GM23338 (cell line): ENCODE data around the gene SF3B1. TPM values are rescaled to one million over a fixed set of nuclear protein-coding genes. Genes with fewer than 3 reads are reported as not detected.

ENCODE experiments used
- ATAC-seq: fragments of 200-7000 bp; cut with Tn5 transposase; 3 replicates; pipeline ENCODE4 v1.9.1; 2020
- DNase-seq: peaks from one replicate; pipeline ENCODE4 v3.0.0-alpha.2; 2015; ENCODE audit warnings: low spot score
- H2AFZ ChIP-seq: fragments of 200-600 bp; sonication (generic); 2 replicates; pipeline ENCODE4 v1.8.0; 2016; ENCODE audit warnings: antibody characterized with exemption, mild to moderate bottlenecking, moderate library complexity
- H3F3A ChIP-seq: fragments of 200-600 bp; sonication (generic); replicated peaks from 2 replicates; pipeline ENCODE4 v1.8.0; 2017; ENCODE audit warnings: antibody characterized with exemption, mixed run types, low read depth
- H3K27ac ChIP-seq: fragments of 200-600 bp; sonication (generic); 2 replicates; pipeline ENCODE4 v1.6.1; 2016; ENCODE audit warnings: low read depth
- H3K27me3 ChIP-seq: fragments of 200-600 bp; sonication (generic); 2 replicates; pipeline ENCODE4 v1.8.0; 2016; ENCODE audit warnings: mild to moderate bottlenecking, mixed run types, moderate library complexity; ENCODE audit not compliant: insufficient read depth
- H3K36me3 ChIP-seq: fragments of 200-600 bp; sonication (generic); 2 replicates; pipeline ENCODE4 v1.8.0; 2016; ENCODE audit warnings: mild to moderate bottlenecking; ENCODE audit not compliant: insufficient read depth
- H3K4me1 ChIP-seq: fragments of 200-600 bp; sonication (generic); 2 replicates; pipeline ENCODE4 v1.8.0; 2016; ENCODE audit warnings: mild to moderate bottlenecking, moderate library complexity; ENCODE audit not compliant: insufficient read depth
- H3K4me2 ChIP-seq: fragments of 200-600 bp; sonication (generic); 2 replicates; pipeline ENCODE4 v1.7.1; 2017; ENCODE audit warnings: mixed run types
- H3K4me3 ChIP-seq: fragments of 200-600 bp; sonication (generic); 2 replicates; pipeline ENCODE4 v1.6.1; 2016; ENCODE audit warnings: mixed run types
- H3K79me2 ChIP-seq: fragments of 200-600 bp; sonication (generic); replicated peaks from 2 replicates; pipeline ENCODE4 v1.8.0; 2017; ENCODE audit warnings: mild to moderate bottlenecking; ENCODE audit not compliant: insufficient read depth
- H3K9me2 ChIP-seq: fragments of 200-600 bp; sonication (generic); 2 replicates; pipeline ENCODE4 v1.8.0; 2017; ENCODE audit not compliant: insufficient read depth
- H4K20me1 ChIP-seq: fragments of 200-600 bp; sonication (generic); replicated peaks from 2 replicates; pipeline ENCODE4 v1.8.0; 2017; ENCODE audit warnings: mild to moderate bottlenecking; ENCODE audit not compliant: insufficient read depth
- H3K27ac Mint-ChIP-seq: 2 replicates; pipeline ENCODE4 v1.8.0; 2020; ENCODE audit warnings: inconsistent platforms, mild to moderate bottlenecking, moderate library complexity, mixed read lengths
- H3K27me3 Mint-ChIP-seq: 3 replicates; pipeline ENCODE4 v1.8.0; 2022; ENCODE audit warnings: low read depth, mild to moderate bottlenecking, moderate library complexity, mixed read lengths, inconsistent platforms; ENCODE audit not compliant: insufficient read depth, poor library complexity
- H3K36me3 Mint-ChIP-seq: 3 replicates; pipeline ENCODE4 v1.8.0; 2021; ENCODE audit warnings: low read depth, mild to moderate bottlenecking, inconsistent platforms, moderate library complexity, mixed read lengths
- H3K4me1 Mint-ChIP-seq: 3 replicates; pipeline ENCODE4 v1.8.0; 2020; ENCODE audit warnings: mild to moderate bottlenecking, inconsistent platforms, mixed read lengths
- H3K4me3 Mint-ChIP-seq: 3 replicates; pipeline ENCODE4 v1.8.0; 2021; ENCODE audit warnings: moderate library complexity, mild to moderate bottlenecking, inconsistent platforms, mixed read lengths
- H3K9me3 Mint-ChIP-seq: 3 replicates; pipeline ENCODE4 v1.8.0; 2020; ENCODE audit warnings: moderate library complexity, mild to moderate bottlenecking, inconsistent platforms, mixed read lengths
- CREB1 ChIP-seq: fragments of 250-450 bp; sonication (Bioruptor Pico); IDR thresholded peaks from 2 replicates; pipeline ENCODE4 v1.5.0; 2020; ENCODE audit warnings: low read depth, mild to moderate bottlenecking, moderate library complexity
- CTCF ChIP-seq, 2 experiments: fragments of 200-600 bp in 1 of 2; sonication (generic) in 1 of 2; conservative IDR thresholded peaks; 2 replicates each; pipeline versions ENCODE4 v1.5.1 to v1.6.1; 2016 to 2017; ENCODE audit warnings: antibody characterized with exemption in 2 of 2, low read depth in 2 of 2, mild to moderate bottlenecking in 2 of 2, moderate library complexity in 1 of 2
- ETS1 ChIP-seq: IDR thresholded peaks from 2 replicates; pipeline ENCODE4 v1.6.1; 2016; ENCODE audit warnings: antibody characterized with exemption
- EZH2 ChIP-seq: fragments of 200-600 bp; sonication (generic); IDR thresholded peaks from one replicate; pipeline ENCODE4 v1.8.0; 2017; ENCODE audit warnings: antibody characterized with exemption, mild to moderate bottlenecking, low read depth; ENCODE audit not compliant: unreplicated experiment
- EZH2phosphoT487 ChIP-seq: fragments of 200-600 bp; sonication (generic); IDR thresholded peaks from one replicate; pipeline ENCODE4 v1.8.1; 2018; ENCODE audit warnings: antibody characterized with exemption; ENCODE audit not compliant: unreplicated experiment
- JUNB ChIP-seq: IDR thresholded peaks from one replicate; pipeline ENCODE4 v1.6.1; 2016; ENCODE audit warnings: antibody characterized with exemption; ENCODE audit not compliant: unreplicated experiment
- POLR2AphosphoS5 ChIP-seq: IDR thresholded peaks from 2 replicates; pipeline ENCODE4 v1.6.1; 2016; ENCODE audit warnings: antibody characterized with exemption, low read depth
- REST ChIP-seq: IDR thresholded peaks from one replicate; pipeline ENCODE4 v1.6.1; 2018; ENCODE audit warnings: antibody characterized with exemption; ENCODE audit not compliant: unreplicated experiment
- STAT1 ChIP-seq: IDR thresholded peaks from one replicate; pipeline ENCODE4 v1.6.1; 2016; ENCODE audit warnings: antibody characterized with exemption; ENCODE audit not compliant: unreplicated experiment
- ZNF114 ChIP-seq: fragments of 250-450 bp; sonication (Bioruptor Pico); IDR thresholded peaks from 2 replicates; pipeline ENCODE4 v1.5.0; 2020; ENCODE audit warnings: mild to moderate bottlenecking, moderate library complexity
- ZNF331 ChIP-seq: fragments of 250-450 bp; sonication (Bioruptor Pico); IDR thresholded peaks from 2 replicates; pipeline ENCODE4 v1.5.0; 2020; ENCODE audit warnings: low read depth, mild to moderate bottlenecking, moderate library complexity
- ZNF462 ChIP-seq: fragments of 250-450 bp; sonication (Bioruptor Pico); IDR thresholded peaks from 2 replicates; pipeline ENCODE4 v1.5.0; 2020; ENCODE audit warnings: mild to moderate bottlenecking, moderate library complexity
- polyA plus RNA-seq: library from polyadenylated mRNA; unstranded; fragments of >200 nt; fragmentation: Nextera tagmentation; extraction: Ambion mirVana; gene quantifications from 2 replicates; pipeline ENCODE4 v1.2.1, GENCODE V29; 2016
- total RNA-seq: library from RNA; depleted of rRNA; stranded (reverse); fragments of >200 nt; shearing (Covaris generic); gene quantifications from 2 replicates; pipeline ENCODE4 v1.2.3, GENCODE V29; 2014

The SF3B1 gene
- total and polyA plus RNA-seq, 2 experiments from 2014 or later = 238 to 340 TPM

DNA sequence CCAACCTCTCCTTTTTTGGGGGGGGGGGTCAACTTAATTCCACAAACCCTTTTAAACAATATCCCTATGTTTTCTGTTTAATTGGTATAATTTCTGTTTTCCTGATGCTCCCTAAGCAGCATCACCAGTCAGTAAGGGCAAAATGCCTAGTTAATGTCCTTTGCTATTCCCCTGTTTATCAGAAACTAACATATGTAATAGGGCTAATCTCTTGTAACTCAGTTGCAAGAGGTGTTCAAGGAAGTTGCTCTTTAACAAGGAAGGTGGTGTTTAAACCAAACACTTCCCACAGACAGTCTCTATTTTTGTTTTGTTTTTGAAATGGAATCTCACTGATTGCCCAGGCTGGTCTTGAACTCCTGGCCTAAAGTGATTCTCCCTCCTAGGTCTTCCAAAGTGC is 12.0 kb upstream of the SF3B1 start (continued):
- TF ChIP-seq EZH2 (no peak), ZNF331 (CRISPR knock-in tag) (no peak), POLR2AphosphoS5 (no peak), CTCF (conservative IDR thresholded peaks at IDR 0.05; ENCODE audit: low read depth in 2 of 2) (no peak), REST (no peak), ZNF114 (CRISPR knock-in tag) (no peak)

DNA sequence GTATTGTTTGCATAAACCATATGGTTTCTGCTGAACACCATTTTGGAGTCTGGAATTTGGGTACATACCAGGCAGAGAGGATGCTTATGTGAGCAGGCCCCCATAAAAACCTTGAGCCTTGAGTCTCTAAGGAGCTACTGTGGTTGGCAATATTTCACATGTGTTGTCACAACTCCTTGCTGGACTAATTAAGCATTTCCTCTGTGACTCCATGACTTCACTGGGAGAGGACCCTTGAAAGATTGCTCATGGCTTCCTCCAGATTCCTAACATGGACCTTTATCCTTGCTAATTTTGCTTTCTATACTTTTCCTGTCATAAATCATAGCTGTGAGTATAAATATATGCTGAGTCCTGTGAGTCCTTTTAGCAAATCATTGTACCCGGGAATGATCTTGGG is 10.9 kb upstream of the SF3B1 start:
- ATAC-seq = no peak
- H3K4me3 Mint-ChIP-seq = no peak overlapping the region
- H4K20me1 ChIP-seq = no peaks in the 10 kb centered on the region
- no peak for TF ChIP-seq EZH2phosphoT487
- no peak for TF ChIP-seq CREB1 (CRISPR knock-in tag)
- TF ChIP-seq ZNF114 (CRISPR knock-in tag) = no peak
- no peak for TF ChIP-seq ZNF331 (CRISPR knock-in tag)
- no peak for TF ChIP-seq STAT1
- no peak for TF ChIP-seq ZNF462 (CRISPR knock-in tag)
- no peak for TF ChIP-seq JUNB
- no peak for TF ChIP-seq ETS1

More for the DNA sequence above, 10.9 kb upstream of the SF3B1 start:
- Histone ChIP-seq H2AFZ (no peak overlapping the region), H3K27me3 (no peaks in the 10 kb centered on the region), H3K4me2 (no peak overlapping the region), H3K27ac (no peak overlapping the region), H3K36me3 (no peaks in the 10 kb centered on the region), H3K4me3 (no peak overlapping the region), H3K4me1 (no peaks in the 10 kb centered on the region), H3F3A (no peaks in the 10 kb centered on the region), H3K9me2 (no peaks in the 10 kb centered on the region), H3K79me2 (no peaks in the 10 kb centered on the region)
- H3K9me3 Mint-ChIP-seq = no peaks in the 10 kb centered on the region
- H3K27ac Mint-ChIP-seq = no peak overlapping the region
- peaks cover 6% of the 10 kb centered on the region for H3K27me3 Mint-ChIP-seq
- no peaks in the 10 kb centered on the region for H3K36me3 Mint-ChIP-seq
- no peaks in the 10 kb centered on the region for H3K4me1 Mint-ChIP-seq
- DNase-seq = no peak
